DMS114 treated with DMSO at 0.1 percent for 48 hours (cell line): ENCODE data around the gene NKX2-3.
A peak's percentile ranks its signal among the peaks of the same experiment; 100 is the strongest.

Experiments used
- DNase-seq: peaks from one replicate; lab custom pipeline; 2025; ENCODE audit not compliant: unreplicated experiment; lab: John Stamatoyannopoulos, UW

Gene NKX2-3

GRCh38 chr10:99532687-99533495 is at the start of gene NKX2-3:
NKX2-3 (plus strand) TSS chr10:99532942; CDS start chr10:99533132, 190 bp downstream.
- peak; percentile 69 for DNase-seq

- no peak for DNase-seq
Measured at GRCh38 chr10:99484626-99485581, 47.8 kb upstream of the NKX2-3 start.

- no peak for DNase-seq
Measured at GRCh38 chr10:99487125-99487807, 45.5 kb upstream of the NKX2-3 start.

GRCh38 chr10:99489271-99489670 is 43.5 kb upstream of the NKX2-3 start:
- no peak for DNase-seq

GRCh38 chr10:99497343-99498025 is 35.3 kb upstream of the NKX2-3 start:
- no peak for DNase-seq

- DNase-seq = no peak
Measured at GRCh38 chr10:99506416-99506815, 26.3 kb upstream of the NKX2-3 start.

- no peak for DNase-seq
Measured at GRCh38 chr10:99507265-99507664, 25.5 kb upstream of the NKX2-3 start.

- no peak for DNase-seq
Measured at GRCh38 chr10:99513061-99513460, 19.7 kb upstream of the NKX2-3 start.

- DNase-seq = no peak
Measured at GRCh38 chr10:99519690-99520039, 13.1 kb upstream of the NKX2-3 start.

GRCh38 chr10:99520040-99520846 is 12.5 kb upstream of the NKX2-3 start:
- DNase-seq = no peak

GRCh38 chr10:99520847-99521764 is 11.6 kb upstream of the NKX2-3 start:
- DNase-seq = no peak

- DNase-seq = no peak
Measured at GRCh38 chr10:99521765-99522469, 10.8 kb upstream of the NKX2-3 start.

- DNase-seq = no peak
Measured at GRCh38 chr10:99522470-99523250, 10.1 kb upstream of the NKX2-3 start.

- no peak for DNase-seq
Measured at GRCh38 chr10:99523251-99523773, 9.4 kb upstream of the NKX2-3 start.

GRCh38 chr10:99524050-99524666 is 8.6 kb upstream of the NKX2-3 start:
- no peak for DNase-seq

- no peak for DNase-seq
Measured at GRCh38 chr10:99524736-99525380, 7.9 kb upstream of the NKX2-3 start.
